Measurements from ENCODE around the gene RGL3. TPM values are rescaled to one million over a fixed set of nuclear protein-coding genes. Genes with fewer than 3 reads are reported as not detected.
"Not testable (repeated sequence)": the region's sequence is repeated elsewhere in the genome, so short reads cannot be mapped to it uniquely, and the experiment has no call there.

RGL3 gene
- total RNA-seq, 1 donor from 2014 or later = 1.8 TPM

DNA sequence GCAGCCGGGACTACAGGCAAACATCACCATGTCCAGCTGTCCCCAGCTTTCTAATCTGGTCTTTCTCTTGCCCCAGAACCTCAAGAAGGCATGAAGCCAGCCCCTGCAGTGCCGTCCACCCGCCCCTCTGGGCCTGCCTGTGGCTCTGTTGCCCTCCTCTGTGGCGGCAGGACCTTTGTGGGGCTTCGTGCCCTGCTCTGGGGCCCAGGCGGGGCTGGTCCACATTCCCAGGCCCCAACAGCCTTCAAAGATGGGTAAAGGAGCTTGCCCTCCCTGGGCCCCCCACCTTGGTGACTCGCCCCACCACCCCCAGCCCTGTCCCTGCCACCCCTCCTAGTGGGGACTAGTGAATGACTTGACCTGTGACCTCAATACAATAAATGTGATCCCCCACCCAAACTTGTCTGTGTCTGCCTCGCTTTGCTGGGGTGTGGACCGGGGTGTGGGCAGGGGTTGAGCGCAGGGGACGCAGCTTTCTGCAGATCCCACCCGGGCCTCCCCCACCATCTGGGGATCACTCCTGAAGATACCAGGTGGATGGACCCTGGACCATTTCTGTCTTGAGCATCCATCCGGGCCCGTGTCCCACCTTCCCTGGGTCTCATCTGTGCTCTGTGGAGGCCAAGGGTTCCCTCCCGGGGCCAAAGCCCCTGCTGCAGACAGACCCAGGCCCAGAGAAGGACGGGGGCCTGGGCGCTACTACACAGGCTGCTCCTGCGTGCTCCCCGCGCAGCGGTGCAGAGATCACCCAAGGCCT lies 31.6 kb upstream of the RGL3 start:
- no peak for DNase-seq

DNA sequence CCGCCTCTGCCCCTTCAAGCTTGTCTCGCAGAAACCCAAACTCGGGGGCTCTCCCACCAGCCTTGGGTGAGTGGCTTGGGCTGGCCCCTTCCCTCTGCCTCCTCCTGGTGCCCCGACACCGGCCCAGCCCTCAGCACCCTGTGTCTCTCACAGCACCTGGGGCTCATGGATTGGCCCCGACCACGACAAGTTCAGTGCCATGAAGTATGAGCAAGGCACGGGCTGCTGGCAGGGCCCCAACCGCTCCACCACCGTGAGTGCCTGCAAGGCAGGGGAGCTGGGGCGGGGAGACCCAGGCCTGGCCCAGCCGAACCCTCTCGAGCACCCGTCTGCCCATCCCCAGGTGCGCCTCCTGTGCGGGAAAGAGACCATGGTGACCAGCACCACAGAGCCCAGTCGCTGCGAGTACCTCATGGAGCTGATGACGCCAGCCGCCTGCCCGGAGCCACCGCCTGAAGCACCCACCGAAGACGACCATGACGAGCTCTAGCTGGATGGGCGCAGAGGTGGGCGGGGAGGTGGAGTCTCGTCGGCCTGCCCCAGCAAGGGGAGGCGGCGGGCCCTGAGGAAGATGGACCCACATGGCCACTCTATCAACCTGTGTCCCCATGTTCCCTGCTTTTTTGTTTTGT lies 29.9 kb upstream of the RGL3 start:
- no peak for DNase-seq

DNA sequence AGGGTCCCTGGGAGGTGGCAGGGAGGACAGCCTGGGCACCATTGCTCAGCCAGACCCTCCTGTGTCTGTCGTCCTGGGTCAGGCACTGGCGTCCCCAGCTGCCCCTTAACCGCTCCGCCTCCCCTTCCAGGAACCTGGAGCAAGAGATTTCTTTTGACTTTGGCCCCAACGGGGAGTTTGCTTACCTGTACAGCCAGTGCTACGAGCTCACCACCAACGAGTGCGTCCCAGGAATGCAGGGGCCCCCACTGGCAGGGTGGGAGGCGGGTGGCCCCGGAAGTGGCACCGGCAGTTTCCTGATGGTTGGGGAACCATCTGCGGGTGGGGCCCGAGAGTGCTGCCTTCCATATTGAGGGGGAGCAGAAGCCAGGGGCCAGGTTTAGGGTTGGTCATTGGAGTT lies 29.3 kb upstream of the RGL3 start:
- no peak for DNase-seq

DNA sequence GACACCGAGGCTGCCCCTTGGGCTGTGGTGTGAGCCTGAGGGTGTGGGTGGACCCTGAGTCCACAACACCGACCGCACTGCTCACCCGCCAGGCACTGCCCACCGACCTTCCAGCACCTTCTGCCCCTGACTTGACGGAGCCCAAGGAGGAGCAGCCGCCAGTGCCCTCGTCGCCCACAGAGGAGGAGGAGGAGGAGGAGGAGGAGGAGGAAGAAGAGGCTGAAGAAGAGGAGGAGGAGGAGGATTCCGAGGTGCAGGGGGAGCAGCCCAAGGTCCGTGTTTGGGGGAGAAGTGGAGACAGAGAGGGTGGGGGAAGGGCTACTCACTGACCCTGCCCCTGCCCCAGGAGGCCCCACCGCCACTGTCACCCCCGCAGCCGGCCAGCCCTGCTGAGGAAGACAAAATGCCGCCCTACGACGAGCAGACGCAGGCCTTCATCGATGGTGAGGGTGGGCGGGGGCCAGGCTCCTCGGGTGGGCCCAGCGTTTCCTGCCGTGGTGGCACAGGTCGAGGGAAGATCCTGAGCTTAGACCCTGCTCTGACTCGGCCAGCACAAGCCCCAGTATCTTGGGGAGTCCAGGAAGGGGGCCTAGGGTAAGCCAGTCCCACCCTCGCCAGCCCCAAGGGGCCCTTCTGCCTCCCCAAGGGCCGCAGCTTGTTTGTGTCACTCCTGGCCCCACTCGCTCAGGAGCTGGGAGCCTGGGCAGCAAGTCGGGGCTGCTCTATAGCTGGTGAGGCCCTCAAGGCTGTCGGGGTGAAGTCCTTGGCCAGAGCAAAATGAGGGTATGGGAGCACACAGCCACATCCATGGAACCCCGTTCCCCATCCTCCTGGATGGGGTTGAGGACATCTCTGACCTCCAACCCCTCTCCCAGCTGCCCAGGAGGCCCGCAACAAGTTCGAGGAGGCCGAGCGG lies 28.5 kb upstream of the RGL3 start:
- DNase-seq = no peak

DNA sequence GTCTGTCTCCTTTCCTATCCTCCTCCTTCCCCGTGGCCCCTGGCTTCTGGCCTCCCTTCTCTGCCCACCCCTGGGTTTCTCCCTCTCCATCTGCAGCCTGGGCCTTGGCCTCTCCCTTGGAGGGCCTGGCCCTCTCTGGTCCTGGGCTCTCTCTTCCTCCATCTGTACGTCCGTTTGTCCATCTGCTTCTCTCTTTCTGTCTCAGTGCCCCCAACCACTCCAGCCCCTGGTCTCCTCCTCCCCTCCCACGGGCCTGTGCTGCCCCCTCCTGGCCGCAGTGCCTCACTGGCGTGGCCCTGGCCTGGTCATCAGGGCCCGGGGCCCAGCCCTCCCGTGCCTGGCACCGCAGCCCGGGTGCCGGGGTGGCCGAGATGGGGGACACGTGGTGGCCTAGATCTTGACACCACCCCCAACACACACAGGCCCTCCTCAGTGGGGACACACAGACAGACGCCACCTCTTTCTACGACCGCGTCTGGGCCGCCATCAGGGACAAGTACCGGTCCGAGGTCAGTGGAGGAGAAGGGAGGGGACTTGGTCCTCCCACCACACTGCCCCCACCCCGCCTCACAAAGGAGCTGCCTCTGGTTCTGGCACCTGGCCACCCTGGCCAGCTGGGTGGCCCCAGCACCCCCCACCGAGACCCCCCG lies 27.7 kb upstream of the RGL3 start:
- no peak for DNase-seq

DNA sequence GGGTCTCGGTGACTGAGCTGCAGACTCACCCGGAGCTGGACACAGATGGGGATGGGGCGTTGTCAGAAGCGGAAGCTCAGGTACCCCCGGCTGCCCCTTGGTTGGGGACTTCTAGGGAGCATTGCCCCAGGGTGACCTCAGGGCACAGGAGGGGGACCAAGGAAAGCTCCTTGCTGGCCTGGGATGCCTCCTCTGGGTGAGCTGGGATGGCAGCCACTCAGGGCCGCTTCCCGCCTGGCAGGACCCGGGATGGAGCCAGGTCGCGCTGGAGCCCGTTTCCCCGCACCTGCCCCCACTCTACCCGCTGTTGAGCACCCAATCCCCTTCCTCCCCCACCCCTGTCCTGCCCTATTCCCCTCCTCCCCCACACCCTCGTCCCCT lies 27.1 kb upstream of the RGL3 start:
- DNase-seq = no peak

DNA sequence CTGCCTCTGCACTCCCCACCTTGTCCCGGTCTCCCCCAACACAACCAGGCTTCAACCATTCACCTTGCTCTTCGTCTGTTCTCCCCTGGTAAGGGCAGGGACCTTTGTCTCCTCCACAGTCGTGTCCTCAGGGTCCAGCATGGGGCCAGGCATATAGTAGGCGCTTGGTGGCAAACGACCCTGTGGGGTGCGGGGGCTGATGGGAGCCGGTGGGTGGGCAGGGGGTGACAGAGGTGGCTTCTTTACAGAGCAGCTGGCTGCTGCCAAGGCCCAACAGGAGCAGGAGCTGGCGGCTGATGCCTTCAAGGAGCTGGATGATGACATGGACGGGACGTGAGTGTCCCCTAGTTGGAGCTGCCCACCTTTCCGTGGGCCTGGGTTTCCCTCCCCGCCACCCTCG lies 26.0 kb upstream of the RGL3 start:
- no peak for DNase-seq

DNA sequence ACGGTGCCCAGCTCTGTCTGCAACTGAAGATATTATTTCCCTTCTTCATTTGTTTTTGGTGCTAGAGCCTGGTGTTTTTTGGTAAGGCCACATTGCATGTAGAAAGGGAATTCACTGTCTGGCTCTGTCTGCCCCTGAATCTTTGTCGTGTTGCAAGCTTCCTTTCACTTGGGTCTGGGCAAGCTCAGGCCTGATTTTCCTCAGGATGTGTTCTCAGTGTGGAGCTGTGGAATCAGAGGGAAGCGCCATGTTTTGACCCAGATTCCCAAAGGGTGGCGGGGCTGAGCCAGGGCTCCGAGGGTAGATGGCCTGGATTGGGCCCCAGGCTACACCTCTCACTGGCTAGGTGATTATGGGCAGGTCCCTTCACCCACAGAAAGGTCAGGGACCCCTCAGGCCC lies 24.9 kb upstream of the RGL3 start:
- no peak for DNase-seq

DNA sequence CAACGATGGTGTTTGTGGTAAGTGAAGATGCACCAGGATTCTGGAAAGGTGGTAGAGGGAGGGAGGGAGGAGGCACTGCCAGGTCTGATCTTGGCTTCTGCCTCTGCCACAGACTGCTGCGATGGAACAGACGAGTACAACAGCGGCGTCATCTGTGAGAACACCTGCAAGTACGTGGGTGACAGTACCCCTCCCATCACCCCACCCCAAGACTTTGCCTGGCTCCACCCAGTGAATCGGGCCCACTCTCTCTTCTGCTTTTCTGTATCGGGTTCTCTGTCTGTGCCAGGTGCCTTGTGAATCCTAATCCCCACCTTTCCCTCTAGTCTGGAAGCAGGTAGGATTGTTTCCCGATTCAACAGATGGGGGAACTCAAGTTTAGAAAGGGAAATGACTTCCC lies 18.8 kb upstream of the RGL3 start:
- DNase-seq = no peak

DNA sequence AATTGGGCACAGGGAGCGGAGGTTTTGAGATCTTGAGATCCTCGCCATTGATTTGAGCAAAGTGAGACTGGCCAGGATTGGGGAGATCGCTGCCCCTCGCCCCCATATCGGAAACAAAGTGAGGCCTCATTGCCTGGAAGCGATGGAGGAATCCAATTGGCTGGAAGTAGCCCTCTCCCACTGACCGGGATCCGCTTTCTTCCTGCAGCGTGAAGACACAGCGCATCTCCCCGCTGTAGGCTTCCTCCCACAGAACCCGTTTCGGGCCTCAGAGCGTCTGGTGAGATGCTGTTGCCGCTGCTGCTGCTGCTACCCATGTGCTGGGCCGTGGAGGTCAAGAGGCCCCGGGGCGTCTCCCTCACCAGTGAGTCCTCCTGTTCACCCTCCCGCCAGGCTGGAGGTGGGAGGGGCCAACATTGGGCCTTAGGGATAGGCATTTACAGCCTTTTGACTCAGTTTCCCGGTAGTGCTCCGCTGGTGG lies 16.8 kb upstream of the RGL3 start:
- DNase-seq = no peak

DNA sequence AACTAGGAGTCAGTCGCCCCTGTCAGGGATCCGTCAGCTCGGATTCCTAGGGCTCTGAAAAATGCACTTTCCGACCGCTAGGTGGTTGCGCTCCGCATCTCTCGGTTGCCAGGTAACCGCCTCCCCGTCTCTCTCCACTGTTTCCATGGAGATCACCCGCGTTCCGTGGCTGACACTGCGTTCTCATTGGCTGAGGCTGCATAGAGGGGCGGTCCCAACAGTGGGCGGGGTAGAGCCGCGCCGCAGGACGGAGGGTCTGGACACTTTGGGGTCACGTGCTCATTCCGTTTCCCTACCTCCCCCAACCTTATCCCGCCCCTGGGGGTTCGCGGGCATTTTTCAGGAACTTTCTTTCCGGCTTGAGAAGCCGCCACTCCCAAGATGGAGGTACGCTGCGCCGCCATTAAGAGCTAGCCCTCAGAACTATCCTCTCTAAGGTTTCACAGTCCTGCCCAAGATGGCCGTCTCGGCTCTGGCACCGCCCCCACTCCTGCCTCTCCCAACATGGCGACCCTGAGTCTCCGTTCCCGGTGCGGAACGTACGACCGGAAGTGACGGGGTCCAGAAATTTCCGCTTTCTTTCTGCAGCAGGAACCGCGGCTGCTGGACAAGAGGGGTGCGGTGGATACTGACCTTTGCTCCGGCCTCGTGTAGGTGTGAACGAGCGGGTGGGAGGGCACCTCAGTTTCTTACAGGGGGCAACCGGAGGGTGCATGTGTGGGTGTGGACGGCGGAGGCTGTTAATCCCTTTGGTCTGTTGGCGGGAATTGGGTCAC lies 16.1 kb upstream of the RGL3 start, which contains the start of the genes ODAD3 and PRKCSH:
Gene ODAD3 (minus strand): TSS at position 65 of the 776 bp plus-strand sequence. CDS start 105 bp downstream, outside the sequence.
Gene PRKCSH (plus strand): TSS at position 579 of the 776 bp plus-strand sequence. CDS start 483 bp downstream, outside the sequence.
- peak; percentile 100 for DNase-seq

DNA sequence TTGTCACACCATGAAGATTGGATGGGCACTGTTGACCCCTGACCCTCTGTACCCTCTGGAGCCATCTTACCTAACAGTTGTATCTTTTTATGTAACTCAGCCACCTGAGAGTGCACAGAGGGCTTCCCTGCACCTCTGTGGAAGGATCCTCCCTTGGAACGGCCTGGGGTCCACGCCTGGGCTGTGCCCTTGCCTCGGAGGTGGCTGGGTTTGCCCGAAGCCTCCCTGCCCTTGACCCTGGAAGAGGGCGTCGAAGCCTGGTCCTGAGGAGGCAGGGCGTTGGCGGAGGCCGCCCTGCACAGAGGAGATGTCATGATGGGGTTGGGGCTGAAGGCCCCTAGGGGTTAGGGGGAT lies 15.6 kb upstream of the RGL3 start:
- no peak for DNase-seq

DNA sequence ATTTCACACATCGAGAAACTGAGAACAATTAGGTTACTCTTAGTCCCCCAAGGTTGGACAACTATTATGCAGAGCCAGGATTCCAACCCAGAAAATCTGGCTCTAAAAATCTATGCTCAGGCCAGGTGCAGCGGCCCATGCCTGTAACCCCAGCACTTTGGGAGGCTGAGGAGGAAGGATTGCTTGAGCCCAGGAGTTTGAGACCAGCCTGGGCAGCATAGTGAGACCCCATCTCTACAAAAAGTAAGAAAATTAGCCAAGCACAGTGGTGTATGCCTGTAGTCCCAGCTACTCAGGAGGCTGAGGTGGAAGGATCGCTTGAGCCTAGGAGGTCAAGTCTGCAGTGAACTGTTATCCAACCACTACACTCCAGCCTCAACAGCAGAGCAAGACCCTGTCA lies 14.4 kb upstream of the RGL3 start:
- not testable (repeated sequence) for DNase-seq

DNA sequence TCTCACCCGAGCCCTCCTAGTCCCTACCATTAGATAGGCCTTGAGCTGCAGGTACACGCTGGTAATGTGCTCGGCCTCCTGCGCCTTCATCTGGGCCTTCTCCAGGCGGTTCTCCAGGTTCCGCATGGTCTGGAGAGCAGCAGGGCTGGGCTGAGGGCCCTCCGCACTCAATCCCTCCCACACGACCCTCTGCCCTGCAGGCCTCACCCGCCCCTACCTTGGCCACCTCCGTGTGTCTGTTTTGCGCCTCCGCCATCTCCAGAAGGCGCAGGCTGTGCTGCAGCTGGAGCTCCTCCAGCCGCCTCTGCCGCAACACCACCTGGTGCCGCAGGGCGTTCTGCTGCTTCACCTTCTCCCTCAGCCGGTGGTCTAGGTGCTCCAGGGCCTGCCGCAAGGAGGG lies 7.5 kb upstream of the RGL3 start:
- no peak for DNase-seq

DNA sequence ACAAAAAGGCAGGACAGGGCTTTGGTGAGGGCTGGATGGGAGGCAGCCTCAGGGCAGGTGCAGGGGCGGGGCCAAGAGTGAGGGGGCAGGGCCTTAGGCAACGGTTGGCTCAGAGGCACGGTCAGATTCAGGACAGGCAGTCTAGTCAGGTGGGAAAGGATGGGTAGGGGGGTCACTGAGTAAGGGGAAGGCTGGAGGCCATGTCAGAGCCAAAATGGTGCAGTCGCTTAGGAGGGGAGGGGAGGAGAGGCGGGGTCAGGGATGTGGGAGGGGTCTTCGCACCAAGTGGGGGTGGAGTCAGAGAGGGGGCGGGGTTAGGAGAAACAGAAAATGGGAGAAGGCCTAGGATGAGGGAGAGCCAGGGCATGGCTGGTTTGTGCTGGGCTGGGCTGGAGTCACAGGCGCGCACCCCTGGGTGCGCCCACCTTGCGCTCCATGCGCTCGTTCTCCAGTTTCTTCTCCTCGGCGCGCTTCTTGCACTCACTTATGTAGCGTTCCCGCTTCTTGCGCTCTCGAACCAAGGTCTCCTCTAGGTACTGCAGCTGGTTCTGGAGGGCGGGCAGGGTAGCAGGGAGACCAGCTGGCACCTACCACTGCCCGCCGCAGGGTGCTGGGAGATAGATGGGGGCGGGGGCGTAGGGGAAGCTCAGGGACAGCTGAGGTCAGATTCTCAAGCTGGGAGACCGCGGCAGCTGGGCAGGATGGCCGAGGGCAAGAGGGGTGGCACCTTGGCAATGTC lies 6.8 kb upstream of the RGL3 start:
- DNase-seq = no peak

DNA sequence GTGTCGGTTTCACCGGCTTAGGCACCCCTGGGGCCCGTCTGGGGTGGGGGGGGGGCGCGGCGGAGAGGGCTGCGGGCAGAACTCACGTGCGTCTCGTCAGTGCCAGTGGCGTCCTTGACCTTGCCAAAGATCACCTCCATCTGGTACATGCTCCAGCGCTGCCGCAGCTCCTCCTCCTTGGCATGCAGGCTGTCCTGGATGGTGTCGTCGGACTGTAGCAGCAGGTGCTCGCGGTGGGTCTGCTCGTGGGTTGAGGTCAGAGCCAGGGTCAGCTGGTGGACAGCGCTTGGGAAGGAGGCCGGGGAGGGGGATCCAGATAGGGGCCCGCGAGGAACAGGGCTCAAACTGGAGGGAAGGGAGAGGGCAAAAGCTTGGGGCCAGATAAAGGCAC lies 4.7 kb upstream of the RGL3 start:
- no peak for DNase-seq

DNA sequence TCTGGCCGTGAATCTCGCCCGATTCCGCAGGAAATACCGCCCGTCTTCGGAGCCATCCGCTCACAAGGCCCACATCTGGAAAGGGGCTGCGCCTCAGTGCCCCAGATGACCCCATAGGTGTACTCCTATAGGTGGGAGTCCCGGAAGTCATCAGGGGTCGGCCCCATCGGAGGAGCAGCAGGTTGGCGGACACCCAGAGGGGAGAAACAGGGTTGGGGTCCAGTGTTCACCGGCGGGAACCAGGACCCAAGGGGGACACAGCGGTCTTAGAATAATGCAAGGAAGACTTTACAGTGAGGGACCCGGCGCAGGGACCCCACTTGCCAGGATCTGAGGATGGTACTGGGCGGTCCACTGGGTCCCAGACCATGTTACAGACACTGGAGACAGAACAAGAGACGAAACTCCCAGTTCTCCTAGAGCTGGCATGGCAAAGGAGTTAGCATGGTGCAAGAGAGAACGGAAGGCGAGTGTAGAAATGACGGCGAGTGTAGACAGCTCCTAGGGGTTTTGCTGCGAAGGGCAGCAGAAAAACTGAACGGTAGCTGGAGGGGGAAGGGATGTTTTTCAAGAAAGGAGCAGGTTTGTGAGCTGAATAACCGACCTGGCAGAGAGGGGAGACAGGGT lies 4.2 kb upstream of the RGL3 start:
- no peak for DNase-seq

DNA sequence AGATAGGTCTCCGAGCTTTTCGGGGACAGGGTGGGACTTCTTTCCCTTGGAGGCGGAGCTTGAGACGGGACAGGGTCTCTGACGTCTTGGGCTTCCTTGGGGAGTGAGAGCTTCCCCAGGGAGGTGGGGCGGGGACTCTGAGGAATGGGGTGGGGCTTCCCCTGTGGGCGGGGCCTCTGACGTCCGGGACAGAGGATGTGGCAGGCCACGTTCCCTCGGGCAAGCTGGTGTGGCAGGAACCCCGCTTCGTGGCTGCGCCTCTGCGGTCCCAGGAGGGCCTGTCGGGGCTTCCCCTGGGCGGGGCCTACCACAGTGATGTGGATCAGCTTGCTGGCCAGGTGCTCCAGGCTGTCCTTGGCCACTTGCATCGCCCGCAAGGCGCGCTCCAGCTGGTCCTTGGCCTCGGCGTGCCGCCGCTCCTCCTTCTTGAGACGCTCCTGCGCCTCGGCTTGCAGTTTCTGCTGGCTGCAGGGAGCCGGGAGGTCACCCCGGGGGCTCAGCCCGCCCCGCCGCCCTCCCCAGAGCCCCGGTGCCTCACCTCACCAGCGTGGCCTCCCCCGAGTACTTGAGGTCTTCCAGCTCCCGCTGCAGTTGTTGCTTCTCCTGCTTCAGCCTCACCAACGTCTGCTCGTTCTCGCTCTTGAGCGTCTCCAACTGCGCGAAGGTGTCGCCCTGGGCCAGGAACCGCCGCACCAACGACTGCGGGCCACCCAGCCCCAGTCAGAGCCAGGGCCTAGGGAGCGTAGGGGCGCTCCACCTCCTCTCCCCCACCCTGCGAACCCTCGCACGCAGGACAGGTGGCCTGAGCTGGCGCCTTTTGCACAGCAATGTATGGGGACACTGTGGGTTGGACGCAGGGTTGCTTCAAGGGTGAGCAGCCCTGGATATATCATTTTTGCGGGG lies 3.3 kb upstream of the RGL3 start:
- DNase-seq = no peak

All from skin of body (tissue), 2 donors.